ENCODE results near the gene RORC.

- no peak for TF ChIP-seq MAX (CRISPR knock-in tag; IDR thresholded peaks at IDR 0.05)
- no peak for TF ChIP-seq CTCF (IDR thresholded peaks at IDR 0.05)
- no peak for TF ChIP-seq ZBTB43 (CRISPR knock-in tag; IDR thresholded peaks at IDR 0.05)
- no peak for TF ChIP-seq ATF3 (CRISPR knock-in tag; conservative IDR thresholded peaks at IDR 0.05)
These were observed 75.3 kb downstream of the RORC start for GRCh38 chr1:151756291-151756690.

Measured in WTC11 (cell line).